ENCODE data around the gene GADD45GIP1. TPM values are rescaled to one million over a fixed set of nuclear protein-coding genes. Genes with fewer than 3 reads are reported as not detected.
"Not testable (repeated sequence)": the region's sequence is repeated elsewhere in the genome, so short reads cannot be mapped to it uniquely, and the experiment has no call there.

Gene GADD45GIP1
- total RNA-seq, 1 donor, result 15.2 TPM

- peaks cover 42% of the 10 kb centered on the region for H3K4me1 ChIP-seq (ENCODE audit: insufficient read depth, low read length)
- no peak overlapping the region for H3K4me3 ChIP-seq (ENCODE audit: insufficient read depth, low read length)
- no peaks in the 10 kb centered on the region for H3K9me3 ChIP-seq (ENCODE audit: low read depth, low read length)
- TF ChIP-seq, protein P1, sequence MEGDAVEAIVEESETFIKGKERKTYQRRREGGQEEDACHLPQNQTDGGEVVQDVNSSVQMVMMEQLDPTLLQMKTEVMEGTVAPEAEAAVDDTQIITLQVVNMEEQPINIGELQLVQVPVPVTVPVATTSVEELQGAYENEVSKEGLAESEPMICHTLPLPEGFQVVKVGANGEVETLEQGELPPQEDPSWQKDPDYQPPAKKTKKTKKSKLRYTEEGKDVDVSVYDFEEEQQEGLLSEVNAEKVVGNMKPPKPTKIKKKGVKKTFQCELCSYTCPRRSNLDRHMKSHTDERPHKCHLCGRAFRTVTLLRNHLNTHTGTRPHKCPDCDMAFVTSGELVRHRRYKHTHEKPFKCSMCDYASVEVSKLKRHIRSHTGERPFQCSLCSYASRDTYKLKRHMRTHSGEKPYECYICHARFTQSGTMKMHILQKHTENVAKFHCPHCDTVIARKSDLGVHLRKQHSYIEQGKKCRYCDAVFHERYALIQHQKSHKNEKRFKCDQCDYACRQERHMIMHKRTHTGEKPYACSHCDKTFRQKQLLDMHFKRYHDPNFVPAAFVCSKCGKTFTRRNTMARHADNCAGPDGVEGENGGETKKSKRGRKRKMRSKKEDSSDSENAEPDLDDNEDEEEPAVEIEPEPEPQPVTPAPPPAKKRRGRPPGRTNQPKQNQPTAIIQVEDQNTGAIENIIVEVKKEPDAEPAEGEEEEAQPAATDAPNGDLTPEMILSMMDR (IDR thresholded peaks at IDR 0.05; ENCODE audit: extremely low read depth, low read depth, low read length), result no peak
- no peaks in the 10 kb centered on the region for H4K20me1 ChIP-seq (ENCODE audit: insufficient read depth, low read length)
- H3K27ac ChIP-seq (ENCODE audit: low read depth, low read length), result peak overlapping the region; percentile 100
- peak overlapping the region; percentile 51 for H3K4me2 ChIP-seq (ENCODE audit: insufficient read depth, low read length)
- peak; percentile 38 for DNase-seq (ENCODE audit: insufficient read length, low spot score, missing footprints)
- H3K36me3 ChIP-seq (ENCODE audit: insufficient read depth, low read length), result peaks cover 51% of the 10 kb centered on the region
- peaks cover 66% of the 10 kb centered on the region for H3K79me2 ChIP-seq (ENCODE audit: insufficient read depth, low read length)
- no peak overlapping the region for H2AFZ ChIP-seq (ENCODE audit: low read length)
- no peaks in the 10 kb centered on the region for H3K27me3 ChIP-seq (ENCODE audit: insufficient read depth, low read length)
Observed at GRCh38 chr19:12953799-12954611, 3.0 kb downstream of the GADD45GIP1 start.

GRCh38 chr19:12953138-12953798, 3.8 kb downstream of the GADD45GIP1 start:
- peaks cover 73% of the 10 kb centered on the region for H3K79me2 ChIP-seq (ENCODE audit: insufficient read depth, low read length)
- peak; percentile 54 for DNase-seq (ENCODE audit: insufficient read length, low spot score, missing footprints)

GRCh38 chr19:12952488-12953137, 4.4 kb downstream of the GADD45GIP1 start:
- Histone ChIP-seq H4K20me1 (ENCODE audit: insufficient read depth, low read length) (peaks cover 4% of the 10 kb centered on the region), H3K36me3 (ENCODE audit: insufficient read depth, low read length) (peaks cover 65% of the 10 kb centered on the region)

More at GRCh38 chr19:12953138-12953798, 3.8 kb downstream of the GADD45GIP1 start:
- Histone ChIP-seq H3K9me3 (ENCODE audit: low read depth, low read length) (no peaks in the 10 kb centered on the region), H3K27ac (ENCODE audit: low read depth, low read length) (peak overlapping the region; percentile 100), H3K4me3 (ENCODE audit: insufficient read depth, low read length) (no peak overlapping the region), H3K27me3 (ENCODE audit: insufficient read depth, low read length) (no peaks in the 10 kb centered on the region), H3K36me3 (ENCODE audit: insufficient read depth, low read length) (peaks cover 59% of the 10 kb centered on the region), H4K20me1 (ENCODE audit: insufficient read depth, low read length) (peaks cover under 1% of the 10 kb centered on the region), H2AFZ (ENCODE audit: low read length) (no peak overlapping the region), H3K4me2 (ENCODE audit: insufficient read depth, low read length) (peak overlapping the region; percentile 51), H3K4me1 (ENCODE audit: insufficient read depth, low read length) (peaks cover 42% of the 10 kb centered on the region)
- TF ChIP-seq, protein P1 (IDR thresholded peaks at IDR 0.05; ENCODE audit: extremely low read depth, low read depth, low read length), result no peak

DNA sequence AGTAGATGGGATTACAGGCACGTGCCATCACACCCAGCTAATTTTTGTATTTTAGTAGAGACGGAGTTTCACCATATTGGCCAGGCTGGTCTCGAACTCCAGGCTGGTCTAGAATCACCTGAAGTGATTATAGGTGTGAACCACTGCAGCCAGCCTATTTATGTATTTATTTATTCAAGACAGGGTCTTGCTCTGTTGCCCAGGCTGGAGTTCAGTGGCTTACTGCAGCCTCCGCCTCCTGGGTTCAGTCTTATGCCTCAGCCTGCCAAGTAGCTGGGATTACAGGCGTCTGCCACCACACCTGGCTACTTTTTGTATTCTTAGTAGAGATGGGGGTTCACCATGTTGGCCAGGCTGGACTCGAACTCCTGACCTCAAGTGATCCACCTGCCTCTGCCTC, 5.0 kb downstream of the GADD45GIP1 start:
- H3K4me1 ChIP-seq (ENCODE audit: insufficient read depth, low read length), result peaks cover 43% of the 10 kb centered on the region
- H3K4me3 ChIP-seq (ENCODE audit: insufficient read depth, low read length); H3K9me3 ChIP-seq (ENCODE audit: low read depth, low read length); H4K20me1 ChIP-seq (ENCODE audit: insufficient read depth, low read length); DNase-seq (ENCODE audit: insufficient read length, low spot score, missing footprints); H2AFZ ChIP-seq (ENCODE audit: low read length); H3K27me3 ChIP-seq (ENCODE audit: insufficient read depth, low read length): not testable (repeated sequence)
- peak overlapping the region; percentile 100 for H3K27ac ChIP-seq (ENCODE audit: low read depth, low read length)
- H3K79me2 ChIP-seq (ENCODE audit: insufficient read depth, low read length), result peaks cover 80% of the 10 kb centered on the region
- peaks cover 66% of the 10 kb centered on the region for H3K36me3 ChIP-seq (ENCODE audit: insufficient read depth, low read length)
- H3K4me2 ChIP-seq (ENCODE audit: insufficient read depth, low read length), result peak overlapping the region; percentile 64

More at GRCh38 chr19:12952488-12953137, 4.4 kb downstream of the GADD45GIP1 start:
- Histone ChIP-seq H3K27me3 (ENCODE audit: insufficient read depth, low read length) (no peaks in the 10 kb centered on the region), H3K27ac (ENCODE audit: low read depth, low read length) (peak overlapping the region; percentile 100), H2AFZ (ENCODE audit: low read length) (no peak overlapping the region), H3K79me2 (ENCODE audit: insufficient read depth, low read length) (peaks cover 80% of the 10 kb centered on the region), H3K9me3 (ENCODE audit: low read depth, low read length) (no peaks in the 10 kb centered on the region), H3K4me3 (ENCODE audit: insufficient read depth, low read length) (peak overlapping the region; percentile 48), H3K4me2 (ENCODE audit: insufficient read depth, low read length) (peak overlapping the region; percentile 64), H3K4me1 (ENCODE audit: insufficient read depth, low read length) (peaks cover 42% of the 10 kb centered on the region)
- peak; percentile 97 for DNase-seq (ENCODE audit: insufficient read length, low spot score, missing footprints)
- TF ChIP-seq, protein P1 (IDR thresholded peaks at IDR 0.05; ENCODE audit: extremely low read depth, low read depth, low read length), result no peak

Measured in osteoblast (primary cell).